Fibroblast of the aortic adventitia (primary cell): ENCODE results near the gene RAD23A. TPM values are rescaled to one million over a fixed set of nuclear protein-coding genes. Genes with fewer than 3 reads are reported as not detected.

Experiments
- DNase-seq: peaks from one replicate; pipeline ENCODE4 v3.0.0-alpha.2; 2010; ENCODE audit warnings: low read depth
- H3K4me3 ChIP-seq: 2 replicates; pipeline ENCODE4 v1.5.1; 2011; ENCODE audit warnings: low read depth, mild to moderate bottlenecking, control low read depth, low read length, moderate library complexity
- total RNA-seq: library from RNA; depleted of rRNA; stranded (reverse); fragments of >200 nt; gene quantifications from 2 replicates; pipeline ENCODE4 v1.2.3, GENCODE V29; 2012; ENCODE audit warnings: low replicate concordance
- TF ChIP-seq, protein P1 (sequence below): IDR thresholded peaks from 2 replicates; pipeline ENCODE4 v1.5.1; 2011; ENCODE audit warnings: mild to moderate bottlenecking, low read length, control low read depth, inconsistent platforms; ENCODE audit not compliant: insufficient read depth

Gene RAD23A
- total RNA-seq, 1 donor: 101 TPM

DNA sequence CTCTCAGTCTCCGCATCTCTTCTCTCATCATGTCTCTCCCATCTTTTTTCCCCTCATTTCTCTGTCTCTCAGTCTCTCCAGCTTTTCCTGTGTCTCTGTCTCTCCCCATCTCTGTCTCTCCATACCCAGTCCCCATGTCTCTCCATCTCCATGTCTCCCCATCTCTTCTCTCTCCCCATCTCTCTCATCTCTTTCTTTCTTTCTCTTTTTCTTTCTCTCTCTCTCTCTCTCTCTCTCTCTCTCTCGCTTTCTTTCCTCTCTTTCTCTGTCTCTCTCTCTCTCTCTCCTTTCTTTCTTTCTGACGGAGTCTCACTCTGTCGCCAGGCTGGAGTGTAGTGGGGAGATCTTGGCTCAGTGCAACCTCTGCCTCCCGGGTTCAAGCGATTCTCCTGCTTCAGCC lies 37.0 kb downstream of the RAD23A start:
- TF ChIP-seq, protein P1, sequence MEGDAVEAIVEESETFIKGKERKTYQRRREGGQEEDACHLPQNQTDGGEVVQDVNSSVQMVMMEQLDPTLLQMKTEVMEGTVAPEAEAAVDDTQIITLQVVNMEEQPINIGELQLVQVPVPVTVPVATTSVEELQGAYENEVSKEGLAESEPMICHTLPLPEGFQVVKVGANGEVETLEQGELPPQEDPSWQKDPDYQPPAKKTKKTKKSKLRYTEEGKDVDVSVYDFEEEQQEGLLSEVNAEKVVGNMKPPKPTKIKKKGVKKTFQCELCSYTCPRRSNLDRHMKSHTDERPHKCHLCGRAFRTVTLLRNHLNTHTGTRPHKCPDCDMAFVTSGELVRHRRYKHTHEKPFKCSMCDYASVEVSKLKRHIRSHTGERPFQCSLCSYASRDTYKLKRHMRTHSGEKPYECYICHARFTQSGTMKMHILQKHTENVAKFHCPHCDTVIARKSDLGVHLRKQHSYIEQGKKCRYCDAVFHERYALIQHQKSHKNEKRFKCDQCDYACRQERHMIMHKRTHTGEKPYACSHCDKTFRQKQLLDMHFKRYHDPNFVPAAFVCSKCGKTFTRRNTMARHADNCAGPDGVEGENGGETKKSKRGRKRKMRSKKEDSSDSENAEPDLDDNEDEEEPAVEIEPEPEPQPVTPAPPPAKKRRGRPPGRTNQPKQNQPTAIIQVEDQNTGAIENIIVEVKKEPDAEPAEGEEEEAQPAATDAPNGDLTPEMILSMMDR: no peak

DNA sequence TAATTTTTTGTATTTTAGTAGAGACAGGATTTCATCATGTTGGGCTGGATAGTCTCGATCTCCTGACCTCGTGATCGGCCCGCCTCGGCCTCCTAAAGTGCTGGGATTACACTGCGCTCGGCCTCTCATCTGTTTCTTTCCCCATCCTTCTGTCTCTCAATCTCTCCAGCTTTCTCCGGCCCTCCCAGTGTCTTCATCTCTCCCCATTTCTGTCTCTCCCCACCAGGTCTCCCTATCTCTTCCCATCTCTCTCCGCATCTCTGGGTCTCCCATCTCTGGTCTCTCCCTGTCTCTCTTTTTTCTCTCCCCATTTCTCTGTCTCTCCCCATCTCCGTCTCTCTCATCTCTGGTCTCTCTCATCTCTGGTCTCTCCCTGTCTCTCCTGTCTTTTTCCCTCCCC lies 37.4 kb downstream of the RAD23A start:
- DNase-seq: no peak
- peak overlapping the region; percentile 53 for H3K4me3 ChIP-seq
- TF ChIP-seq, protein P1: no peak

More for the DNA sequence above, 37.0 kb downstream of the RAD23A start:
- no peak for DNase-seq
- no peak overlapping the region for H3K4me3 ChIP-seq

DNA sequence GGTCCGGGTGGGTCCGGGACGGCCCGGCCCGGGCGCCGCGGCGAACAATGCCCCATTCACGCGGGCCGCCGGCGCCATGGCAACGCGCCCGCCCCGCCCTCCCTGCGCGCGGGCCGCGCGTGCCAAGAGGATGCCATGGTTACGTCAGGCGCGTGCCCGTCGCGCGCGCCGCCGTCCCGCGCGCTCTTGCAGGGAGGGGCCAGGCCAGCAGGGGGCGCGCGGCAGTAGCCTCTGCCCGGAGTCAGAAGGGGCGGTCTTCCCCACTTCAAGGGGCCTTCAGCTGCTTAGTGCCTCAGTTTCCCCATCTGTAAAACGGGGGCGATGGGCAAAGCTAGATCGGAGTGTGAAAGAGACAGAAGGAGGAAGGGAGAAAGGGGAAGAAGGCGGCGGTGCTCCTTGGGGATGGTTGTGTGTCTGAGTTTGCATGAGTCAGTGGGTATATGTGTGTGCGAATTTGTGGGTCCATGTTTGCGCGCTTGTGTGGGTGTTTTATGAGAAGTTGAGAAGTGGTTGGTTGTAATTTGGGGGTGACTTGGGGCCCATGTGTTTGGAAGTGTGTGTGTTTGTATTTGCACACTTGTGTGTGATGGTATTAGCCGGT lies 38.0 kb downstream of the RAD23A start:
- peak overlapping the region; percentile 53 for H3K4me3 ChIP-seq
- DNase-seq: peak; percentile 71
- TF ChIP-seq, protein P1: peak; percentile 76

- TF ChIP-seq, protein P1: no peak
- H3K4me3 ChIP-seq: no peak overlapping the region
- DNase-seq: peak; percentile 42
Measured at GRCh38 chr19:12984143-12984627, 38.5 kb downstream of the RAD23A start.

DNA sequence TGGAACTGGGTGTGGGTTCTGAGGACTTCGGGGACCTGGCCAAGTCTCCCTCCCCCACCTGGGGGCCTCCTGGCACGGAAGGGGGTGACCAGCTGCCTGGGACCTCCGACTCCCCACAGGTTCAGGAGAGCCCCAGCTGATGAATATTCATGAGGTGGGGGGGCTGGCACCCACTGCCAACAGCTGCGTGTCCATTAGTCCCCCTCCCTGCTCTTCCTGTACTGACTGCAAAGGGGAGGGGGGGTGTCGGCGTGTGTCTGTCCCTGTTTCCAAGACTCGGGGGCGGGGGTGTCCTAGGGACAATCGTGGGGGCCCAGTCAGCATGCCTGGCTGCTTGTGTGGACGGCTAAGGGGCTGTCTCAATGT lies 39.0 kb downstream of the RAD23A start:
- TF ChIP-seq, protein P1: no peak
- H3K4me3 ChIP-seq: no peak overlapping the region
- DNase-seq: no peak

DNA sequence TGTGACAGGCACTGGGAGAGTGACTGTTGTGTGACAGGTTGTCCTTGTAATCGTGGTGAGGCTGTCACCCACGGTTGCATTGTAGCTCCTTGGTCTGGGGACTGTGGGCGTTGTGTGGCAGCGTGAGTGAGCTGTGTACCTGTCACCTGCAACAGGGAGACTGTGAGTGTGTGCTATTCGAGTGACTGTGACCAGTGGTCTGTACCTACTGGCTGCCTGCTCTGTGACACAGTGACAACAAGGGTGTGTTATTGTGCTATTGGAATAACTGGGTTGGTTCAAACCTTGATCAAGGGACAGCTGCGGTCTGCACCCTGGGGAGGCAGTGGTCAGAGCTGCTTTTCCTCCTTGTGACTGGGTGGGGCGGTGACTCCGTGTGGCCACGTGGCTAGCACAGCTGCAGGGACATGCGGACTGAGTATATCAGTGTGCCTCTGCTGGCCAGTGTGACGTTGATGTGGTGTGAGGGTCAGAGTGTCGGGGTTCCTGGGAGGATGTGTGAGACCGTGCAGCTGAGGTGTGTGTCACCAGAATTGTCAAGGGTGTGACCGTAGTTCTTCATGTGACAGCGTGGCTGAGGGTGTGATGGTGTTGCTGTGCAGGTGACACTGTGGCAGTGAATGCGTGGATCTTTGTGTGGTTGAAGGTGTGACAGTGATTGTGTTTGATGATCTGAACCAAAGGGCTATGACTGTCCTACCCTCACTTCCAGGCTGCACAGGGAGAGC lies 39.6 kb downstream of the RAD23A start:
- TF ChIP-seq, protein P1: no peak
- DNase-seq: peak; percentile 28
- H3K4me3 ChIP-seq: no peak overlapping the region
